SK-N-SH (cell line): Measurements from ENCODE around the gene WNT9B. TPM values are rescaled to one million over a fixed set of nuclear protein-coding genes. Genes with fewer than 3 reads are reported as not detected.

Experiments
- CTCF ChIA-PET: fragments of 300-600, 350-600 bp; formaldehyde crosslinking; extraction: SDS; loops from one replicate; lab custom pipeline; 2021; lab: Yijun Ruan, JAX
- POLR2A ChIA-PET: fragments of 350-600 bp; sonication (Branson Sonifier 250); formaldehyde crosslinking; extraction: SDS; loops from one replicate; lab custom pipeline; 2020; ENCODE audit warnings: antibody characterized with exemption, inconsistent platforms; lab: Yijun Ruan, JAX
- DNase-seq: peaks from one replicate; pipeline ENCODE4 v3.0.0; 2012
- H2AFZ ChIP-seq: fragments of 200-600 bp; sonication (generic); 2 replicates; pipeline ENCODE4 v1.8.1; 2016; ENCODE audit warnings: antibody characterized with exemption, mild to moderate bottlenecking, low read depth
- H3F3A ChIP-seq: fragments of 200-600 bp; sonication (generic); replicated peaks from 2 replicates; pipeline ENCODE3; 2016; ENCODE audit warnings: antibody characterized with exemption, mild to moderate bottlenecking; ENCODE audit not compliant: insufficient read depth
- H3K27ac ChIP-seq, 2 experiments: fragments of 200-500 bp in 1 of 2; fragments of 200-600 bp in 1 of 2; sonication (Bioruptor generic) in 1 of 2; sonication (generic), shearing (Covaris generic) in 1 of 2; 2 replicates each; pipeline versions ENCODE4 v1.5.1 to v1.6.1; 2014 to 2016; ENCODE audit warnings: low read depth in 2 of 2, inconsistent platforms in 1 of 2, low read length in 1 of 2, mild to moderate bottlenecking in 1 of 2, mixed read lengths in 1 of 2
- H3K27me3 ChIP-seq: fragments of 200-600 bp; sonication (generic), shearing (Covaris generic); 2 replicates; pipeline ENCODE4 v1.6.1; 2016; ENCODE audit warnings: mixed run types; ENCODE audit not compliant: insufficient read depth
- H3K36me3 ChIP-seq, 2 experiments: fragments of 200-500 bp in 1 of 2; fragments of 200-600 bp in 1 of 2; sonication (Bioruptor generic) in 1 of 2; sonication (generic) in 1 of 2; replicated peaks in 1 of 2; 2 replicates each; pipeline versions ENCODE3 to v1.5.1; 2014 to 2016; ENCODE audit warnings: low read length in 1 of 2, mild to moderate bottlenecking in 1 of 2; ENCODE audit not compliant: insufficient read depth in 2 of 2, control insufficient read depth in 1 of 2
- H3K4me1 ChIP-seq, 2 experiments: fragments of 200-500 bp in 1 of 2; fragments of 200-600 bp in 1 of 2; sonication (Bioruptor generic) in 1 of 2; sonication (generic), shearing (Covaris generic) in 1 of 2; 2 replicates each; pipeline versions ENCODE4 v1.5.1 to v1.6.1; 2014 to 2016; ENCODE audit warnings: low read depth in 1 of 2, low read length in 1 of 2, mixed run types in 1 of 2; ENCODE audit not compliant: insufficient read depth in 2 of 2, control insufficient read depth in 1 of 2
- H3K4me2 ChIP-seq: fragments of 200-600 bp; sonication (generic), shearing (Covaris generic); 2 replicates; pipeline ENCODE4 v1.6.1; 2017; ENCODE audit warnings: mixed run types
- H3K4me3 ChIP-seq, 2 experiments: fragments of 200-500 bp in 1 of 2; fragments of 200-600 bp in 1 of 2; sonication (Bioruptor generic) in 1 of 2; sonication (generic), shearing (Covaris generic) in 1 of 2; 2 replicates each; pipeline versions ENCODE4 v1.5.1 to v1.8.1; 2014 to 2016; ENCODE audit warnings: low read depth in 2 of 2, inconsistent platforms in 1 of 2, low read length in 1 of 2, mild to moderate bottlenecking in 1 of 2, mixed read lengths in 1 of 2, moderate library complexity in 1 of 2
- H3K79me2 ChIP-seq: fragments of 200-600 bp; sonication (generic); 2 replicates; pipeline ENCODE4 v1.8.1; 2017; ENCODE audit warnings: mild to moderate bottlenecking; ENCODE audit not compliant: insufficient read depth
- H3K9ac ChIP-seq: fragments of 200-600 bp; sonication (generic); 2 replicates; pipeline ENCODE4 v1.6.1; 2017; ENCODE audit warnings: mixed run types
- H3K9me2 ChIP-seq: fragments of 200-600 bp; sonication (generic); 2 replicates; pipeline ENCODE4 v1.6.1; 2017; ENCODE audit warnings: mixed run types
- H3K9me3 ChIP-seq: fragments of 200-600 bp; sonication (generic); 2 replicates; pipeline ENCODE4 v1.6.1; 2017; ENCODE audit warnings: mixed run types, mild to moderate bottlenecking, moderate library complexity
- H4K20me1 ChIP-seq: fragments of 200-600 bp; sonication (generic); 2 replicates; pipeline ENCODE4 v1.6.1; 2017; ENCODE audit warnings: mild to moderate bottlenecking, mixed run types; ENCODE audit not compliant: insufficient read depth
- CTCF ChIP-seq: fragments of 200-600 bp; sonication (generic); IDR thresholded peaks from 2 replicates; pipeline ENCODE4 v1.6.1; 2017; ENCODE audit warnings: antibody characterized with exemption, mild to moderate bottlenecking, moderate library complexity
- FOSL2 ChIP-seq: IDR thresholded peaks from 2 replicates; pipeline ENCODE4 v1.4.0; 2012; ENCODE audit warnings: low read depth, mild to moderate bottlenecking, moderate library complexity, borderline replicate concordance
- FOXJ3 ChIP-seq: sonication (generic); formaldehyde crosslinking; IDR thresholded peaks from 2 replicates; pipeline ENCODE4 v1.5.1; 2020; ENCODE audit warnings: mild to moderate bottlenecking, missing genetic modification reagents
- NRF1 ChIP-seq: IDR thresholded peaks from 2 replicates; pipeline ENCODE4 v1.6.1; 2012; ENCODE audit warnings: low read depth, mild to moderate bottlenecking, low read length
- RXRA ChIP-seq: IDR thresholded peaks from 2 replicates; pipeline ENCODE4 v1.4.0; 2012; ENCODE audit warnings: low read depth, mild to moderate bottlenecking, borderline replicate concordance
- TAF1 ChIP-seq: IDR thresholded peaks from 2 replicates; pipeline ENCODE4 v1.6.1; 2012; ENCODE audit warnings: low read depth, mild to moderate bottlenecking, low read length, moderate library complexity, borderline replicate concordance
- TEAD4 ChIP-seq: IDR thresholded peaks from 2 replicates; pipeline ENCODE4 v1.4.0; 2012; ENCODE audit warnings: mild to moderate bottlenecking, borderline replicate concordance; ENCODE audit not compliant: insufficient read depth
- USF2 ChIP-seq: fragments of 150-350 bp; IDR thresholded peaks from 2 replicates; pipeline ENCODE4 v1.6.1; 2017; ENCODE audit warnings: antibody characterized with exemption, low read length, low read depth, borderline replicate concordance
- WGBS: methylation state at CpG from one replicate; pipeline ENCODE4 v1.1.6; 2017; ENCODE audit warnings: low lambda C conversion rate; 5-methylcytosine and 5-hydroxymethylcytosine counted together
- polyA plus RNA-seq, 3 experiments: library from polyadenylated mRNA; depleted of rRNA; stranded (reverse); fragments of >200 nt; gene quantifications; 2 replicates each; pipeline ENCODE4 v1.2.3, GENCODE V29; 2012

WNT9B gene
- polyA plus RNA-seq, 1 of the 3 experiments (the other 2 are of a cell fraction) = not detected

- ChIA-PET CTCF (interaction anchor here (1.4 to 7.1 kb wide), 4 partner anchors 13 to 119 kb away, joined by 5 to 74 read pairs (median 10); no protein-coding TSS in a partner anchor), POLR2A (no interaction called here)
- no peak overlapping the region for H3K27ac ChIP-seq
- no peaks in the 10 kb centered on the region for H3F3A ChIP-seq
- H3K9me2 ChIP-seq = no peaks in the 10 kb centered on the region
- H3K9me3 ChIP-seq = no peaks in the 10 kb centered on the region
- TF ChIP-seq FOXJ3 (no peak), USF2 (no peak), TEAD4 (no peak)
- WGBS = 84% methylated on average over 31 of the region's 31 CpGs
- no peak overlapping the region for H3K9ac ChIP-seq
- H2AFZ ChIP-seq = no peak overlapping the region
- no peak overlapping the region for H3K4me2 ChIP-seq
- peaks cover 9% of the 10 kb centered on the region for H3K27me3 ChIP-seq
- no peaks in the 10 kb centered on the region for H3K79me2 ChIP-seq
- H4K20me1 ChIP-seq = no peaks in the 10 kb centered on the region
- H3K4me3 ChIP-seq = no peak overlapping the region
- H3K36me3 ChIP-seq = no peaks in the 10 kb centered on the region
- DNase-seq = no peak
- H3K4me1 ChIP-seq = no peaks in the 10 kb centered on the region
Measured at GRCh38 chr17:46821482-46822387, 29.6 kb upstream of the WNT9B start.

- Histone ChIP-seq H3K4me3 (no peak overlapping the region), H3K27ac (no peak overlapping the region), H3K36me3 (no peaks in the 10 kb centered on the region), H3F3A (no peaks in the 10 kb centered on the region), H3K79me2 (no peaks in the 10 kb centered on the region), H3K4me1 (no peaks in the 10 kb centered on the region), H2AFZ (no peak overlapping the region), H3K9me3 (no peaks in the 10 kb centered on the region), H3K9me2 (no peaks in the 10 kb centered on the region), H4K20me1 (no peaks in the 10 kb centered on the region), H3K27me3 (peaks cover 9% of the 10 kb centered on the region), H3K4me2 (no peak overlapping the region), H3K9ac (no peak overlapping the region)
- POLR2A ChIA-PET = no interaction called here
- CTCF ChIA-PET = interaction anchor here (1.2 to 7.1 kb wide), 3 partner anchors 12 to 119 kb away, joined by 3 to 74 read pairs (median 5); no protein-coding TSS in a partner anchor
- TF ChIP-seq CTCF (peak; percentile 36; the same call in 1 of the 2 replicates), NRF1 (no peak), RXRA (no peak), FOSL2 (no peak), USF2 (no peak), TAF1 (no peak)
- DNase-seq = no peak
- 77% methylated on average over 33 of the region's 35 CpGs for WGBS
Measured at GRCh38 chr17:46822388-46822921, 28.9 kb upstream of the WNT9B start.
